BLaER1 (cell line): ENCODE data around the gene NOTUM.

Source experiments
- H3K27ac ChIP-seq: shearing (Covaris generic); formaldehyde crosslinking; 2 replicates; pipeline ENCODE4 v1.8.1; 2022
- H3K27me3 ChIP-seq: shearing (Covaris generic); formaldehyde crosslinking; 2 replicates; pipeline ENCODE4 v1.8.1; 2022
- H3K36me3 ChIP-seq: shearing (Covaris generic); formaldehyde crosslinking; 2 replicates; pipeline ENCODE4 v1.8.1; 2022
- H3K4me1 ChIP-seq: shearing (Covaris generic); formaldehyde crosslinking; 2 replicates; pipeline ENCODE4 v1.8.1; 2022
- H3K4me2 ChIP-seq: shearing (Covaris generic); formaldehyde crosslinking; 2 replicates; pipeline ENCODE4 v1.8.1; 2022
- H3K4me3 ChIP-seq: shearing (Covaris generic); formaldehyde crosslinking; 2 replicates; pipeline ENCODE4 v1.8.1; 2022
- H3K9ac ChIP-seq: shearing (Covaris generic); formaldehyde crosslinking; 2 replicates; pipeline ENCODE4 v1.8.1; 2022
- H3K9me3 ChIP-seq: shearing (Covaris generic); formaldehyde crosslinking; 2 replicates; pipeline ENCODE4 v1.8.1; 2022
- H4K20me1 ChIP-seq: shearing (Covaris generic); formaldehyde crosslinking; 2 replicates; pipeline ENCODE4 v1.8.1; 2022
- Cebpa-rat ChIP-seq: shearing (Covaris generic); IDR thresholded peaks from 2 replicates; pipeline ENCODE4 v1.8.1; 2022

The NOTUM gene

GRCh38 chr17:81931189-81931556 is 29.8 kb downstream of the NOTUM start:
- peaks cover 19% of the 10 kb centered on the region for H3K27me3 ChIP-seq
- H3K36me3 ChIP-seq = peaks cover 27% of the 10 kb centered on the region
- no peak overlapping the region for H3K9ac ChIP-seq
- no peak for TF ChIP-seq Cebpa-rat
- no peaks in the 10 kb centered on the region for H3K9me3 ChIP-seq
- H3K4me2 ChIP-seq = peak overlapping the region; percentile 94
- peaks cover 71% of the 10 kb centered on the region for H3K4me1 ChIP-seq
- no peak overlapping the region for H3K4me3 ChIP-seq
- peaks cover 61% of the 10 kb centered on the region for H4K20me1 ChIP-seq
- peak overlapping the region; percentile 15; the same call in 1 of the 2 replicates for H3K27ac ChIP-seq

GRCh38 chr17:81930142-81931125 is 30.6 kb downstream of the NOTUM start:
- H3K36me3 ChIP-seq = peaks cover 26% of the 10 kb centered on the region
- H3K9me3 ChIP-seq = no peaks in the 10 kb centered on the region
- TF ChIP-seq Cebpa-rat = no peak
- peak overlapping the region; percentile 15; the same call in 1 of the 2 replicates for H3K27ac ChIP-seq
- H3K4me3 ChIP-seq = no peak overlapping the region
- H3K9ac ChIP-seq = no peak overlapping the region
- peak overlapping the region; percentile 94 for H3K4me2 ChIP-seq
- H3K4me1 ChIP-seq = peaks cover 71% of the 10 kb centered on the region
- H3K27me3 ChIP-seq = peaks cover 19% of the 10 kb centered on the region
- H4K20me1 ChIP-seq = peaks cover 66% of the 10 kb centered on the region

GRCh38 chr17:81929253-81930141 is 31.5 kb downstream of the NOTUM start:
- peak overlapping the region; percentile 97; the same call in 1 of the 2 replicates for H3K4me3 ChIP-seq

GRCh38 chr17:81928544-81929252 is 32.3 kb downstream of the NOTUM start:
- peak overlapping the region; percentile 94 for H3K4me2 ChIP-seq
- peaks cover 73% of the 10 kb centered on the region for H3K4me1 ChIP-seq
- no peak for TF ChIP-seq Cebpa-rat
- H3K9me3 ChIP-seq = no peaks in the 10 kb centered on the region
- H3K27ac ChIP-seq = peak overlapping the region; percentile 91
- H3K4me3 ChIP-seq = peak overlapping the region; percentile 97
- H3K27me3 ChIP-seq = peaks cover 19% of the 10 kb centered on the region
- H3K9ac ChIP-seq = peak overlapping the region; percentile 91
- peaks cover 9% of the 10 kb centered on the region for H3K36me3 ChIP-seq
- peaks cover 66% of the 10 kb centered on the region for H4K20me1 ChIP-seq

More at GRCh38 chr17:81929253-81930141, 31.5 kb downstream of the NOTUM start:
- peaks cover 66% of the 10 kb centered on the region for H4K20me1 ChIP-seq
- peaks cover 71% of the 10 kb centered on the region for H3K4me1 ChIP-seq
- H3K4me2 ChIP-seq = peak overlapping the region; percentile 94
- H3K9ac ChIP-seq = peak overlapping the region; percentile 91
- H3K9me3 ChIP-seq = no peaks in the 10 kb centered on the region
- peaks cover 17% of the 10 kb centered on the region for H3K36me3 ChIP-seq
- no peak overlapping the region for H3K27ac ChIP-seq
- no peak for TF ChIP-seq Cebpa-rat
- H3K27me3 ChIP-seq = peaks cover 19% of the 10 kb centered on the region

- Histone ChIP-seq H3K27ac (peak within 1 kb of the TSS; percentile 91), H3K36me3 (peaks cover 2% of the 10 kb centered on the region), H3K9me3 (no peaks in the 10 kb centered on the region), H3K9ac (peak within 1 kb of the TSS; percentile 91), H3K4me1 (peaks cover 81% of the 10 kb centered on the region), H4K20me1 (peaks cover 62% of the 10 kb centered on the region), H3K4me2 (peak within 1 kb of the TSS; percentile 100), H3K27me3 (peaks cover 19% of the 10 kb centered on the region), H3K4me3 (peak within 1 kb of the TSS; percentile 97)
- TF ChIP-seq Cebpa-rat = no peak
Measured at GRCh38 chr17:81927653-81928543, 33.1 kb downstream of the NOTUM start, which contains the start of gene MAFG. Gene MAFG (minus strand): TSS chr17:81927735. CDS start chr17:81923185, 4,550 bp downstream.

GRCh38 chr17:81927152-81927652 is 33.8 kb downstream of the NOTUM start:
- H3K4me1 ChIP-seq = peaks cover 85% of the 10 kb centered on the region

GRCh38 chr17:81926451-81927151 is 34.4 kb downstream of the NOTUM start:
- Histone ChIP-seq H3K4me1 (peaks cover 85% of the 10 kb centered on the region), H3K36me3 (peaks cover 13% of the 10 kb centered on the region)
- no peak for TF ChIP-seq Cebpa-rat

More at GRCh38 chr17:81927152-81927652, 33.8 kb downstream of the NOTUM start:
- H3K4me2 ChIP-seq = peak overlapping the region; percentile 100
- H3K27me3 ChIP-seq = peaks cover 19% of the 10 kb centered on the region
- H4K20me1 ChIP-seq = peaks cover 55% of the 10 kb centered on the region
- peak overlapping the region; percentile 97 for H3K4me3 ChIP-seq
- no peaks in the 10 kb centered on the region for H3K9me3 ChIP-seq
- no peak for TF ChIP-seq Cebpa-rat
- H3K27ac ChIP-seq = peak overlapping the region; percentile 91
- H3K9ac ChIP-seq = peak overlapping the region; percentile 91
- peaks cover 8% of the 10 kb centered on the region for H3K36me3 ChIP-seq

More at GRCh38 chr17:81926451-81927151, 34.4 kb downstream of the NOTUM start:
- Histone ChIP-seq H3K27me3 (peaks cover 19% of the 10 kb centered on the region), H3K4me3 (peak overlapping the region; percentile 97), H3K9me3 (no peaks in the 10 kb centered on the region), H3K27ac (peak overlapping the region; percentile 91), H3K9ac (peak overlapping the region; percentile 91), H4K20me1 (peaks cover 49% of the 10 kb centered on the region), H3K4me2 (peak overlapping the region; percentile 100)
